Activated CD4-positive, alpha-beta T cell treated with anti-CD3 and anti-CD28 coated beads, Interleukin-2, Interleukin-6, amounts not matched to agents 100 ng/mL and 50 ng/mL, durations not matched to agents 16 hours and 8 hours (primary cell): ENCODE results near the gene MBNL3.

ENCODE experiments used
- DNase-seq: peaks from one replicate; pipeline ENCODE4 v3.0.0-alpha.2; 2020

MBNL3 gene

GRCh38 chrX:132488819-132489577, at the start of gene MBNL3:
TSS of gene MBNL3 (minus strand) at chrX:132489038. CDS start at chrX:132439611, 49,427 bp downstream.
- peak; percentile 56 for DNase-seq

- DNase-seq, result no peak
Observed at GRCh38 chrX:132533409-132533808, 44.6 kb upstream of the MBNL3 start.

- no peak for DNase-seq
Observed at GRCh38 chrX:132532913-132533312, 44.1 kb upstream of the MBNL3 start.

GRCh38 chrX:132532097-132532496, 43.3 kb upstream of the MBNL3 start:
- DNase-seq, result no peak

GRCh38 chrX:132520792-132521191, 32.0 kb upstream of the MBNL3 start:
- no peak for DNase-seq

- DNase-seq, result no peak
Observed at GRCh38 chrX:132520213-132520612, 31.4 kb upstream of the MBNL3 start.

GRCh38 chrX:132518401-132518800, 29.6 kb upstream of the MBNL3 start:
- no peak for DNase-seq

GRCh38 chrX:132508834-132509233, 20.0 kb upstream of the MBNL3 start:
- DNase-seq, result no peak

GRCh38 chrX:132505116-132505515, 16.3 kb upstream of the MBNL3 start:
- DNase-seq, result no peak

GRCh38 chrX:132504417-132504816, 15.6 kb upstream of the MBNL3 start:
- DNase-seq, result no peak

- DNase-seq, result no peak
Observed at GRCh38 chrX:132501606-132502005, 12.8 kb upstream of the MBNL3 start.

GRCh38 chrX:132497432-132497831, 8.6 kb upstream of the MBNL3 start:
- no peak for DNase-seq

GRCh38 chrX:132493095-132493494, 4.3 kb upstream of the MBNL3 start:
- DNase-seq, result no peak

- peak; percentile 44 for DNase-seq
Observed at GRCh38 chrX:132491191-132491590, 2.4 kb upstream of the MBNL3 start.

- peak; percentile 23 for DNase-seq
Observed at GRCh38 chrX:132489578-132490419, 961 bp upstream of the MBNL3 start.

GRCh38 chrX:132488180-132488705, 595 bp downstream of the MBNL3 start:
- DNase-seq, result peak; percentile 53

- DNase-seq, result no peak
Observed at GRCh38 chrX:132486599-132487178, 2.1 kb downstream of the MBNL3 start.

GRCh38 chrX:132483951-132484350, 4.9 kb downstream of the MBNL3 start:
- DNase-seq, result no peak

- no peak for DNase-seq
Observed at GRCh38 chrX:132483488-132483887, 5.3 kb downstream of the MBNL3 start.

GRCh38 chrX:132482632-132483031, 6.2 kb downstream of the MBNL3 start:
- no peak for DNase-seq

GRCh38 chrX:132481449-132481848, 7.4 kb downstream of the MBNL3 start:
- DNase-seq, result no peak

GRCh38 chrX:132480581-132481203, 8.1 kb downstream of the MBNL3 start:
- DNase-seq, result peak; percentile 65
